ENCODE data around the gene AGBL1.

AGBL1 gene

GRCh38 chr15:86079508-86080266 is at the start of gene AGBL1:
AGBL1 (plus strand) TSS chr15:86079871.
- no peak for DNase-seq (ENCODE audit: low spot score)

- DNase-seq (ENCODE audit: low spot score), result no peak
Observed at GRCh38 chr15:86034904-86035303, 44.8 kb upstream of the AGBL1 start.

- no peak for DNase-seq (ENCODE audit: low spot score)
Observed at GRCh38 chr15:86036243-86036642, 43.4 kb upstream of the AGBL1 start.

- no peak for DNase-seq (ENCODE audit: low spot score)
Observed at GRCh38 chr15:86038491-86038890, 41.2 kb upstream of the AGBL1 start.

GRCh38 chr15:86040356-86041033 is 39.2 kb upstream of the AGBL1 start:
- DNase-seq (ENCODE audit: low spot score), result no peak

GRCh38 chr15:86041399-86041798 is 38.3 kb upstream of the AGBL1 start:
- DNase-seq (ENCODE audit: low spot score), result no peak

GRCh38 chr15:86042226-86042625 is 37.4 kb upstream of the AGBL1 start:
- no peak for DNase-seq (ENCODE audit: low spot score)

- no peak for DNase-seq (ENCODE audit: low spot score)
Observed at GRCh38 chr15:86044981-86045380, 34.7 kb upstream of the AGBL1 start.

GRCh38 chr15:86054338-86054737 is 25.3 kb upstream of the AGBL1 start:
- DNase-seq (ENCODE audit: low spot score), result no peak

GRCh38 chr15:86055688-86056087 is 24.0 kb upstream of the AGBL1 start:
- no peak for DNase-seq (ENCODE audit: low spot score)

GRCh38 chr15:86059851-86060250 is 19.8 kb upstream of the AGBL1 start:
- DNase-seq (ENCODE audit: low spot score), result no peak

- DNase-seq (ENCODE audit: low spot score), result no peak
Observed at GRCh38 chr15:86060674-86061073, 19.0 kb upstream of the AGBL1 start.

- no peak for DNase-seq (ENCODE audit: low spot score)
Observed at GRCh38 chr15:86061581-86061980, 18.1 kb upstream of the AGBL1 start.

GRCh38 chr15:86062646-86063243 is 16.9 kb upstream of the AGBL1 start:
- DNase-seq (ENCODE audit: low spot score), result no peak

GRCh38 chr15:86063356-86064095 is 16.1 kb upstream of the AGBL1 start:
- no peak for DNase-seq (ENCODE audit: low spot score)

GRCh38 chr15:86064326-86064725 is 15.3 kb upstream of the AGBL1 start:
- DNase-seq (ENCODE audit: low spot score), result no peak

- DNase-seq (ENCODE audit: low spot score), result no peak
Observed at GRCh38 chr15:86066174-86066834, 13.4 kb upstream of the AGBL1 start.

GRCh38 chr15:86073281-86073680 is 6.4 kb upstream of the AGBL1 start:
- DNase-seq (ENCODE audit: low spot score), result no peak

- DNase-seq (ENCODE audit: low spot score), result no peak
Observed at GRCh38 chr15:86076468-86076867, 3.2 kb upstream of the AGBL1 start.

GRCh38 chr15:86077070-86077469 is 2.6 kb upstream of the AGBL1 start:
- DNase-seq (ENCODE audit: low spot score), result no peak

GRCh38 chr15:86080302-86080701 is 631 bp downstream of the AGBL1 start:
- no peak for DNase-seq (ENCODE audit: low spot score)

Data from AG20443 (cell line).